Uterus (tissue), 2 donors: ENCODE data around the gene MTO1.

Experiments
- CTCF ChIP-seq, 4 experiments: fragments of 200-600 bp in 2 of 4; fragments of 450-650 bp in 2 of 4; sonication (generic) in 2 of 4; IDR thresholded peaks; one replicate each; pipeline ENCODE4 v1.5.1; 2016 to 2019; ENCODE audit warnings: antibody characterized with exemption in 4 of 4, mild to moderate bottlenecking in 2 of 4, moderate library complexity in 1 of 4
- POLR2A ChIP-seq, 2 donors: fragments of 450-650 bp; IDR thresholded peaks; one replicate each; pipeline ENCODE4 v1.6.1; 2016; ENCODE audit warnings: antibody characterized with exemption in 2 of 2, mild to moderate bottlenecking in 1 of 2, moderate library complexity in 1 of 2

GRCh38 chr6:73491377-73491776, 29.8 kb downstream of the MTO1 start:
- TF ChIP-seq CTCF (IDR thresholded peaks at IDR 0.05) (no peak), POLR2A (IDR thresholded peaks at IDR 0.05) (no peak)
